Panc1 (cell line): ENCODE results near the gene HMGN2. TPM values are rescaled to one million over a fixed set of nuclear protein-coding genes. Genes with fewer than 3 reads are reported as not detected.

Experiments
- ATAC-seq: fragments of 200-7000 bp; cut with Tn5 transposase; 2 replicates; pipeline ENCODE4 v1.9.1; 2020; ENCODE audit warnings: mild to moderate bottlenecking, moderate library complexity
- BruUV-seq: library from RNA; stranded (reverse); fragments of 400-500 nt; replicated peaks from 2 replicates; lab custom pipeline; 2021; lab: Mats Ljungman, UMichigan
- CTCF ChIA-PET: fragments of 300-600 bp; sonication (Branson Sonifier 250); formaldehyde crosslinking; loops from one replicate; lab custom pipeline; 2022; ENCODE audit warnings: antibody characterized with exemption; lab: Charles Lee
- POLR2A ChIA-PET: fragments of 300-600 bp; sonication (Branson Sonifier 250); formaldehyde crosslinking; loops from one replicate; lab custom pipeline; 2022; ENCODE audit warnings: antibody characterized with exemption; lab: Charles Lee
- DNase-seq: peaks from one replicate; pipeline ENCODE4 v3.0.0-alpha.2; 2010; ENCODE audit warnings: low read depth, low spot score
- H3K27ac ChIP-seq: 2 replicates; pipeline ENCODE4 v1.5.1; 2011; ENCODE audit warnings: mild to moderate bottlenecking, low read length, inconsistent platforms
- H3K27me3 ChIP-seq: fragments of 200-500 bp; sonication (Bioruptor generic); 2 replicates; pipeline ENCODE4 v1.6.0; 2014; ENCODE audit warnings: low read length, inconsistent platforms; ENCODE audit not compliant: control insufficient read depth, insufficient read depth
- H3K36me3 ChIP-seq: fragments of 200-500 bp; sonication (Bioruptor generic); 2 replicates; pipeline ENCODE4 v1.5.1; 2014; ENCODE audit warnings: inconsistent platforms, mild to moderate bottlenecking, low read length, moderate library complexity; ENCODE audit not compliant: control insufficient read depth, insufficient read depth
- H3K4me1 ChIP-seq: 2 replicates; pipeline ENCODE4 v1.5.1; 2011; ENCODE audit warnings: inconsistent platforms, mild to moderate bottlenecking, low read length, moderate library complexity; ENCODE audit not compliant: control insufficient read depth, insufficient read depth
- H3K4me3 ChIP-seq, 2 experiments: 2 replicates each; pipeline ENCODE4 v1.5.1; 2011 to 2012; ENCODE audit warnings: low read depth in 2 of 2, low read length in 2 of 2, mild to moderate bottlenecking in 2 of 2, inconsistent platforms in 1 of 2, moderate library complexity in 1 of 2
- H3K9me3 ChIP-seq: fragments of 200-500 bp; sonication (Bioruptor generic); 2 replicates; pipeline ENCODE4 v1.5.1; 2014; ENCODE audit warnings: low read depth, mild to moderate bottlenecking, inconsistent platforms, low read length, moderate library complexity; ENCODE audit not compliant: control insufficient read depth, insufficient read depth
- POLR2AphosphoS5 ChIP-seq: IDR thresholded peaks from 2 replicates; pipeline ENCODE4 v1.6.1; 2012; ENCODE audit warnings: mild to moderate bottlenecking, low read depth, low read length, moderate library complexity
- SIN3A ChIP-seq: IDR thresholded peaks from 2 replicates; pipeline ENCODE4 v1.6.1; 2012; ENCODE audit warnings: low read depth, mild to moderate bottlenecking, low read length, moderate library complexity, borderline replicate concordance; ENCODE audit not compliant: insufficient read depth
- TCF7L2 ChIP-seq: IDR thresholded peaks from 2 replicates; pipeline ENCODE4 v1.6.1; 2011; ENCODE audit warnings: mild to moderate bottlenecking, low read depth, low read length, inconsistent platforms
- in situ Hi-C: cut with HindIII; loops from 2 replicates; pipeline ENCODE4 v1.10.0; 2016; ENCODE audit warnings: low sequenced_read_pairs, low pct_unique_long_range_greater_than_20kb
- intact Hi-C: fragments of 100-400 bp; cut with micrococcal nuclease; formaldehyde crosslinking; loops from one replicate; pipeline ENCODE4 v1.10.0; 2022; ENCODE audit not compliant: unreplicated experiment
- total RNA-seq: library from RNA; stranded (reverse); gene quantifications from one replicate; pipeline ENCODE4 v1.2.1, GENCODE V29; 2021; ENCODE audit not compliant: unreplicated experiment
- TF ChIP-seq, protein P1 (sequence below), 2 experiments: IDR thresholded peaks; 2 replicates each; pipeline ENCODE4 v1.6.1; 2011 to 2012; ENCODE audit warnings: low read depth in 2 of 2, control low read depth in 1 of 2, low read length in 1 of 2, mild to moderate bottlenecking in 1 of 2, moderate library complexity in 1 of 2; ENCODE audit not compliant: insufficient read depth in 1 of 2
- TF ChIP-seq, protein P2 (sequence below): fragments of 450-650 bp; IDR thresholded peaks from 2 replicates; pipeline ENCODE4 v1.5.1; 2017; ENCODE audit warnings: mild to moderate bottlenecking

Gene HMGN2
- total RNA-seq, 1 experiment from 2014 or later = 496 TPM

DNA sequence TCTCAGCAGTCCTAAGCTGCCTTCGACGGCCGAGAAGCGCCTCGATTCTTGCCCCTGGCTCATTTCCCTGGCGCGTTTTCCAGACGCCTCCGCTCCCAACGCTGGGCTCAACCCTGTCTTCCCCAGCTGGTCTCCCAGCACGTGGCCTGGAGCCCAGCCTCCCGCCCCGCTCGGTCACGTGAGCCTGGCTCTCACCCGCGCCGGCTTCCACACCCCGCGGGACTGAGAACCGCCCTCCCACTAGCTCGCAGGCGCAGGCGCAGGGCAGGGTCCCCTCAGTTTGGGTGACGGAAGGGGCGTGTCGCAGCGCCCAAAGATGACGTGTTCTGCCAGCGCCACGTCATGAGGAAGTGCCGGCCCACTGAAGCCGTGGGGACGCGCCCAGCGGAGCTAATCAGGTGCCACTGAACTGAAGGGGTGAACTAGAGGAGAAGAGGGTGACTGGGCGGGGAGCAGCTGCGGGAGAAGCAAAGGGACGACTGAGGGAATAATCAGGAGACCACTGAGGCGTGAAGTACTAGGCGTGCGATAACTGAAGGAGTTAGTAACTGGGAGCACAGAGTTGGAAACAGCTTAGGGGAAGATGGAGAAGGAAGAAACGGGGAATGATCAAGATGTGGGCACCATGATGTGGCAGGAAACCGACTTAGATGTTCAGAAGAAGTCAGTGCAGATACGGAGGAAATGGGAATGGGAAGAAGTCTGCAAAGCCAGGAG is 40.1 kb upstream of the HMGN2 start, which contains the start of gene DHDDS:
Gene DHDDS (plus strand): TSS at position 343 of the 717 bp plus-strand sequence. CDS start 625 bp downstream, outside the sequence.
- DNase-seq (peak; percentile 93), ATAC-seq (peak; percentile 98)
- in situ Hi-C loops (no loop called here), intact Hi-C loops (no loop called here)
- Histone ChIP-seq H3K9me3 (no peaks in the 10 kb centered on the region), H3K27me3 (no peaks in the 10 kb centered on the region), H3K4me1 (peaks cover 21% of the 10 kb centered on the region), H3K36me3 (peaks cover 6% of the 10 kb centered on the region; the same call in 1 of the 2 replicates), H3K27ac (peak within 1 kb of the TSS; percentile 95), H3K4me3 (peak within 1 kb of the TSS; percentile 99 to 100)
- TF ChIP-seq, protein P1, sequence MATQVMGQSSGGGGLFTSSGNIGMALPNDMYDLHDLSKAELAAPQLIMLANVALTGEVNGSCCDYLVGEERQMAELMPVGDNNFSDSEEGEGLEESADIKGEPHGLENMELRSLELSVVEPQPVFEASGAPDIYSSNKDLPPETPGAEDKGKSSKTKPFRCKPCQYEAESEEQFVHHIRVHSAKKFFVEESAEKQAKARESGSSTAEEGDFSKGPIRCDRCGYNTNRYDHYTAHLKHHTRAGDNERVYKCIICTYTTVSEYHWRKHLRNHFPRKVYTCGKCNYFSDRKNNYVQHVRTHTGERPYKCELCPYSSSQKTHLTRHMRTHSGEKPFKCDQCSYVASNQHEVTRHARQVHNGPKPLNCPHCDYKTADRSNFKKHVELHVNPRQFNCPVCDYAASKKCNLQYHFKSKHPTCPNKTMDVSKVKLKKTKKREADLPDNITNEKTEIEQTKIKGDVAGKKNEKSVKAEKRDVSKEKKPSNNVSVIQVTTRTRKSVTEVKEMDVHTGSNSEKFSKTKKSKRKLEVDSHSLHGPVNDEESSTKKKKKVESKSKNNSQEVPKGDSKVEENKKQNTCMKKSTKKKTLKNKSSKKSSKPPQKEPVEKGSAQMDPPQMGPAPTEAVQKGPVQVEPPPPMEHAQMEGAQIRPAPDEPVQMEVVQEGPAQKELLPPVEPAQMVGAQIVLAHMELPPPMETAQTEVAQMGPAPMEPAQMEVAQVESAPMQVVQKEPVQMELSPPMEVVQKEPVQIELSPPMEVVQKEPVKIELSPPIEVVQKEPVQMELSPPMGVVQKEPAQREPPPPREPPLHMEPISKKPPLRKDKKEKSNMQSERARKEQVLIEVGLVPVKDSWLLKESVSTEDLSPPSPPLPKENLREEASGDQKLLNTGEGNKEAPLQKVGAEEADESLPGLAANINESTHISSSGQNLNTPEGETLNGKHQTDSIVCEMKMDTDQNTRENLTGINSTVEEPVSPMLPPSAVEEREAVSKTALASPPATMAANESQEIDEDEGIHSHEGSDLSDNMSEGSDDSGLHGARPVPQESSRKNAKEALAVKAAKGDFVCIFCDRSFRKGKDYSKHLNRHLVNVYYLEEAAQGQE (IDR thresholded peaks at IDR 0.05; ENCODE audit: insufficient read depth in 1 of 2, low read depth in 2 of 2, low read length in 1 of 2) = peak in 1 of 2 experiments; percentile 63; a peak in 1 of 4 replicates
- TF ChIP-seq SIN3A (0 out of 2 replicates have a peak, but pooled peaks have one; percentile 3), TCF7L2 (no peak), POLR2AphosphoS5 (peak; percentile 64)
- TF ChIP-seq, protein P2, sequence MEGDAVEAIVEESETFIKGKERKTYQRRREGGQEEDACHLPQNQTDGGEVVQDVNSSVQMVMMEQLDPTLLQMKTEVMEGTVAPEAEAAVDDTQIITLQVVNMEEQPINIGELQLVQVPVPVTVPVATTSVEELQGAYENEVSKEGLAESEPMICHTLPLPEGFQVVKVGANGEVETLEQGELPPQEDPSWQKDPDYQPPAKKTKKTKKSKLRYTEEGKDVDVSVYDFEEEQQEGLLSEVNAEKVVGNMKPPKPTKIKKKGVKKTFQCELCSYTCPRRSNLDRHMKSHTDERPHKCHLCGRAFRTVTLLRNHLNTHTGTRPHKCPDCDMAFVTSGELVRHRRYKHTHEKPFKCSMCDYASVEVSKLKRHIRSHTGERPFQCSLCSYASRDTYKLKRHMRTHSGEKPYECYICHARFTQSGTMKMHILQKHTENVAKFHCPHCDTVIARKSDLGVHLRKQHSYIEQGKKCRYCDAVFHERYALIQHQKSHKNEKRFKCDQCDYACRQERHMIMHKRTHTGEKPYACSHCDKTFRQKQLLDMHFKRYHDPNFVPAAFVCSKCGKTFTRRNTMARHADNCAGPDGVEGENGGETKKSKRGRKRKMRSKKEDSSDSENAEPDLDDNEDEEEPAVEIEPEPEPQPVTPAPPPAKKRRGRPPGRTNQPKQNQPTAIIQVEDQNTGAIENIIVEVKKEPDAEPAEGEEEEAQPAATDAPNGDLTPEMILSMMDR = no peak
- ChIA-PET POLR2A (interaction anchor here (0.5 kb wide), 1 partner anchor 1473 kb away, joined by 3 read pairs; no protein-coding TSS in a partner anchor), CTCF (interaction anchor here (1.4 kb wide), 1 partner anchor 15 kb away, joined by 4 read pairs; no protein-coding TSS in a partner anchor)
- BruUV-seq = no TSS peak

DNA sequence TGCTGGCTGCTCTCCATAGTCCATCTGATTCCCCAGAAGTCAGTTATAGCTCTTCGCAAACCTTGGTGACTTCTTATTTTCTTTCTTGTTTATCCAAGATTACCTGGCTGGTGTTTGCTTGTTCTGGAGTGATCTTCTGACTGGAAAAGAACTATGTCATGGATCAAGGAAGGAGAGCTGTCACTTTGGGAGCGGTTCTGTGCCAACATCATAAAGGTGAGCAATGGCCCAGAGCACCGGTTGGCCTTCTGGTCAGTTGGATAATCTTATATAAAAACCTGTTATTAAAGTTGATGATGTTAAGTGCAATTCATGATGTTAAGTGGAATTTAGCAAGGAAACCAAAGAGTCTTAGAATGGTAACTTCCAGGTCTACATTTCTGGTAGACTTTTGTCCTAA is 39.4 kb upstream of the HMGN2 start:
- no TSS peak for BruUV-seq
- H3K36me3 ChIP-seq = peaks cover 6% of the 10 kb centered on the region; the same call in 1 of the 2 replicates
- H3K4me1 ChIP-seq = peaks cover 21% of the 10 kb centered on the region
- CTCF ChIA-PET = interaction anchor here (1.4 kb wide), 1 partner anchor 16 kb away, joined by 4 read pairs; no protein-coding TSS in a partner anchor
- no peaks in the 10 kb centered on the region for H3K9me3 ChIP-seq
- H3K27me3 ChIP-seq = no peaks in the 10 kb centered on the region
- H3K27ac ChIP-seq = peak overlapping the region; percentile 95
- intact Hi-C loops = no loop called here
- TF ChIP-seq, protein P1 (IDR thresholded peaks at IDR 0.05; ENCODE audit: insufficient read depth in 1 of 2, low read depth in 2 of 2, low read length in 1 of 2) = no peak
- TF ChIP-seq SIN3A (no peak), POLR2AphosphoS5 (no peak), TCF7L2 (no peak)
- TF ChIP-seq, protein P2 = no peak
- in situ Hi-C loops = no loop called here
- DNase-seq (no peak), ATAC-seq (no peak)
- POLR2A ChIA-PET = no interaction called here
- peak overlapping the region; percentile 99 to 100 for H3K4me3 ChIP-seq
